NCI-H446 (cell line): ENCODE measurements around the gene ZNF142.
A peak's percentile ranks its signal among the peaks of the same experiment; 100 is the strongest.

ENCODE experiments used
- DNase-seq, 2 experiments: peaks; one replicate each; lab custom pipeline; 2025; lab: John Stamatoyannopoulos, UW

ZNF142 gene

GRCh38 chr2:218655751-218656150, 3.7 kb downstream of the ZNF142 start:
- no peak for DNase-seq

- no peak for DNase-seq
Observed at GRCh38 chr2:218648787-218649100, 10.7 kb downstream of the ZNF142 start.

- DNase-seq: peak; percentile 0 to 58
Observed at GRCh38 chr2:218648088-218648786, 11.2 kb downstream of the ZNF142 start.

DNA sequence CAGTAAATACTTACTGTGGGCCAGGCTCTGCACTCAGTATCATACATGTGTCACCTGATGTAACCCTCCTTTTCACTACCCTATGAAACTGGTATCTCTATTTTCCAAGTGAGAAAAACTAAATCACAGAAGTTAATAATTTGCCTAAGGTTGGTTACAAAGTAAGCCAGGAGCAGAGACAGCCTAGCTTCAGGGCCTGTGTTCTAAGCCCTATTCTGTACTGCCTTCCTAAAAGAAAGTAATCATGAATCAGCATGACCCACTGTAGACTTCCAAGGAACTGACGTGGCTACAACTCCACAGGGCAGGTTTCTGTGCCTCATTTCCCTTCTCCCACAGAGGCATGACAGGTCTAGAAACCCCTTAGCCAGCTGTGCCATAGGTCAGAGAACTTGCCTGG, 14.3 kb downstream of the ZNF142 start:
- DNase-seq: no peak

GRCh38 chr2:218644721-218645120, 14.7 kb downstream of the ZNF142 start:
- DNase-seq: no peak

- no peak for DNase-seq
Observed at GRCh38 chr2:218643751-218644310, 15.6 kb downstream of the ZNF142 start.

GRCh38 chr2:218642786-218643185, 16.6 kb downstream of the ZNF142 start:
- DNase-seq: no peak

DNA sequence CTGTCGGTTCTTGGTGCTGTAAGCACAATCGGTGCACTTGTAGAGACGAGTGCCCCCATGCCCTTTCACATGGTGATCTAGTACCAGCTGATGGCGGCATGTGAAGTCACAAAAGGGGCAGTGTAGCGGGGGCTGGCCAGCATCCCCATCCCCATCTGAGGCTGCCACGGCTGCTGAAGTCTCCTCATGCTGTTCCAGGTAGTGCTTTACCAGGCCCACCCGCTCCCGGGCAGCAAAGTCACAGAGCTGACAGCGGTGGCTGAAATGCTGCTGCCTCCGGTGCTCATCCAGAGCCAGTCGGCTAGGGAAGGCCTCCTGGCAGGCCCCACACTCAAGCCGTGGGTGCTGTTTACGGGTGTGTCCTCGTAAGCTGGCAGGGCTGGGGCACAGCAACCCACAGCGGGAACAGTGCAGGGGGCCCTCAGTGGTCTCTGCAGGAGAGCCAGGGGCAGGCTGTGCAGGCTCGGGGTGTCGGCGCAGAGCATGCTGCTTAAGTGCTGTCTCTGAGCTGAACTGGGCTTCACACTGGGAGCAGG, 17.2 kb downstream of the ZNF142 start:
- DNase-seq: no peak

- no peak for DNase-seq
Observed at GRCh38 chr2:218638372-218638771, 21.1 kb downstream of the ZNF142 start.

- no peak for DNase-seq
Observed at GRCh38 chr2:218635719-218636118, 23.7 kb downstream of the ZNF142 start.

GRCh38 chr2:218631837-218632236, 27.6 kb downstream of the ZNF142 start:
- no peak for DNase-seq

DNA sequence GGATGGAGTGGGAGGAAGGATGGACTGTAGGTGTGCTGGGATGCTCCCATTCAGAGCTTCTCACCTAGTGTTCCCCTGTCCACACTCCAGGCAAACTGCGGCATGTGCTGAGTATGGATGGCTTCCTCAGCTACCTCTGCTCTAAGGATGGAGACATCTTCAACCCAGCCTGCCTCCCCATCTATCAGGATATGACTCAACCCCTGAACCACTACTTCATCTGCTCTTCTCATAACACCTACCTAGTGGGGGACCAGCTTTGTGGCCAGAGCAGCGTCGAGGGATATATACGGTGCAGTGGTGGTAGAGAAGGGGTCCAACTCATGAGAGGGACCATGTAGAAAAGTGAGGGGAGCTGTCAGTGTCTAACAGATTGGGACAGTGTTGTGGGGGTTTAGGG, 31.5 kb downstream of the ZNF142 start:
- no peak for DNase-seq

GRCh38 chr2:218626369-218626768, 33.1 kb downstream of the ZNF142 start:
- DNase-seq: no peak

- DNase-seq: no peak
Observed at GRCh38 chr2:218623366-218623705, 36.1 kb downstream of the ZNF142 start.

GRCh38 chr2:218622606-218623365, 36.6 kb downstream of the ZNF142 start:
- DNase-seq: no peak

DNA sequence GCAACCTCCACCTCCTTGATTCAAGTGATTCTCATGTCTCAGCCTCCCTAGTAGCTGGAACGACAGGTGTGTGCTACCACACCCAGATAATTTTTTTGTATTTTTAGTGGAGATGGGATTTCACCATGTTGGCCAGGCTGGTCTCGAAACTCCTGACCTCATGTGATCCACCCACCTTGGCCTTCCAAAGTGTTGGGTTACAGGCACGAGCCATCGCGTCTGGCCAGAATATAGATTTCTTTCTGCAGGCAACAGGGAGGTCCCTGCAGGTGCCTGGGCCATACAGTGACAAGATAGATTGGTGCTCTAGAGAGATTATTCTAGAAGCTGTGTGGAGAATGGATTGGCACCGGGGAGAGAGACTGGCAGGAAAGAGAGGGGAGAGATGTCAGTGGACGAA, 38.4 kb downstream of the ZNF142 start:
- DNase-seq: no peak

DNA sequence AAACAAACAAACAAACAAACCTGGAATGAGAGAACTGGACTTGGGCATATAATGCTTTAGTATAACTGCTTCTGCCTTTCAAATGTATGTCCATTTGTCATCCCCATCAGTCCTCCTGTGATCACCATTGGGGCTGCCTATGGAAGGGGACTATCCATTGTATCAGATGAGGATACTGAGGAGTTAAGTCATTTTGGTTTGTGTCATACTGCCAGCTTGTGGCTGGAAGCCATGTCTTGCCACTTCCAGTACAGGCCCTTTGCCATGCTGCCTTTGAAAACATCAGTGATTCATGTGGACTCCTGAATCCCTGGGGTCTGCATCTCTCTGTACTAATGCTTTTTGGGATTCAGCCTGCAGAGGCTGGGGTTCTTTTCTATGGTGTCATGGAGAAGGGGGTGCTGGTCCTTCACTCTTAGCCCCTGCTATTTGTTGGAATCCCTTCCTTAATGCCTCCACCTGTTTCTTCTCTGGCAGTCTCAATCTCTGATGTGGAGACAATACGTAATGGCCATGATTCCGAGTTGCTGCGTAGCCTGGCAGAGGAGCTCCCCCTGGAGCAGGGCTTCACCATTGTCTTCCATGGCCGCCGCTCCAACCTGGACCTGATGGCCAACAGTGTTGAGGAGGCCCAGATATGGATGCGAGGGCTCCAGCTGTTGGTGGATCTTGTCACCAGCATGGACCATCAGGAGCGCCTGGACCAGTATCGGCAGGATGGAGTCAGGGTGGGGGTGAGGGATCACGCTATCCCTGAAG, 41.1 kb downstream of the ZNF142 start:
- peak in 1 of 2 experiments; percentile 35 for DNase-seq

GRCh38 chr2:218615868-218616315, 43.5 kb downstream of the ZNF142 start:
- no peak for DNase-seq

DNA sequence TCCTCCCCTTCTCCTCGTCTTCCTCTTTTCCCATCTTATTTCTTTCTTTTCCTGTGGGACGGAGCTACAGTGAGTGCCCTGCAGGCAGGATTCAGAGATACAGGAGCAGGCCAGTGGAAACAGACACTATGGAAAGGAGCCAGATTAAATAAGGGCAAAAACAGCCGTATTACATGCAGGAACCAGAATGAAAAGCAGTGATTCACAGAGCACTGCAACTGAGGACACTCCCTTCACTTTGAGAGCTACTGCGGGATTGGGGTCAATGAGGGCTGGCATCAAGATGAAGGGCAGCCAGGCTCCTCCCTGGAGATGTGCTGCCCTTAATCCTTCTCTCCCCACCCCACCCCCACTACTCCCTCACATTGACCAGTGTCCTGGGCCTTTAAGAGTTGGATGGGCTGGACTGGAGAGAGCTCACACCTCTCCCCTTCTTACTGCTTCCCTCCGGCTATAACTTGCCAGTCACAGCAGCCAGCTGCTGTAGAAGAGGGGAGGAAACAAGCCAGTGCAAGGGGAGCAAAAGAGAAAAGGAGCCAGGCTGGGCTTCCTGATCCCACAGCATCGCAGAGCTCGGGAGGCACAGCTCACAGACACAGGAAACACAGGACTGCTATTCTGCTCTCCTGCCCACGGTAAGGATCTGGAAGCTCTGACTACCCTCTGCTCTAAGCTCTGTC, 51.8 kb downstream of the ZNF142 start, which contains the start of gene PLCD4:
Gene PLCD4, plus strand, starts transcription at position 464 of the 680 bp plus-strand sequence. CDS start 7,841 bp downstream, outside the sequence.
- DNase-seq: no peak

DNA sequence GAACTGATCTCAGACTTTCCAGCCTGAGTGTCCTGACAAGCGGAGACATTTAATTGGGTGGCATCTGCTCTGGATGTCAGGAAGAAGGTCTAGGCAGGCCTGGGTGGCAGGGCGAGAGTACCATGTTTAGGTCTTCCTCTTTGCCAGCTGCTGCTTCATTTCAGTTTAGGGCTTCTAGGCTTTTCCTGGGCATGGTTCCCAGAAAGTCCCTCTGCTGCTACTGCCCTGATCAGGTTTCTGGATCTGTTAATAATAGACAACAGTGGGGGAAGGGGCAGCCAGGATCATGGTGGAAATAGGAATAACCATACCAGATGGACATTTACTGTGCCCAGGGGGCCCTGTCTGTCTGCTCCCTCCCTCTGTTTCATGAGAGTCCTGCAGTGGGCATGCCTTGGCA, 54.0 kb downstream of the ZNF142 start:
- DNase-seq: peak; percentile 90 to 97
